Small intestine (tissue), 7 donors: ENCODE measurements around the gene LIN9. TPM values are rescaled to one million over a fixed set of nuclear protein-coding genes. Genes with fewer than 3 reads are reported as not detected.
"Not testable (repeated sequence)": the region's sequence is repeated elsewhere in the genome, so short reads cannot be mapped to it uniquely, and the experiment has no call there.

ENCODE experiments used
- DNase-seq, 2 donors: peaks; one replicate each; pipeline versions ENCODE4 v3.0.0 to v3.0.0-alpha.2; 2013
- FAIRE-seq: peaks from 2 replicates; lab custom pipeline; 2012; peaks lifted over from hg19 to GRCh38; lab: Jason Lieb, UNC
- H3K27ac ChIP-seq, 3 donors: one replicate each; pipeline ENCODE4 v1.5.1; 2013; ENCODE audit warnings: low read length in 2 of 3, mild to moderate bottlenecking in 2 of 3, control low read depth in 1 of 3, inconsistent platforms in 1 of 3, low read depth in 1 of 3, moderate library complexity in 1 of 3
- H3K27me3 ChIP-seq, 3 donors: one replicate each; pipeline ENCODE4 v1.6.1; 2013; ENCODE audit warnings: low read length in 3 of 3, inconsistent platforms in 1 of 3; ENCODE audit not compliant: control insufficient read depth in 3 of 3, insufficient read depth in 3 of 3
- H3K36me3 ChIP-seq, 3 donors: one replicate each; pipeline ENCODE4 v1.6.1; 2013; ENCODE audit warnings: low read length in 3 of 3, inconsistent platforms in 1 of 3, low read depth in 1 of 3, mild to moderate bottlenecking in 1 of 3, moderate library complexity in 1 of 3; ENCODE audit not compliant: control insufficient read depth in 3 of 3, insufficient read depth in 2 of 3
- H3K4me1 ChIP-seq, 3 donors: one replicate each; pipeline ENCODE4 v1.6.1; 2013; ENCODE audit warnings: low read length in 2 of 3, inconsistent platforms in 1 of 3, low read depth in 1 of 3, mild to moderate bottlenecking in 1 of 3, moderate library complexity in 1 of 3; ENCODE audit not compliant: control insufficient read depth in 3 of 3, insufficient read depth in 2 of 3
- H3K4me3 ChIP-seq, 3 donors: one replicate each; pipeline ENCODE4 v1.5.1; 2013; ENCODE audit warnings: low read length in 3 of 3, control low read depth in 1 of 3, inconsistent platforms in 1 of 3, low read depth in 1 of 3, mild to moderate bottlenecking in 1 of 3, moderate library complexity in 1 of 3
- H3K9me3 ChIP-seq, 2 donors: one replicate each; pipeline ENCODE4 v1.6.1; 2013; ENCODE audit warnings: low read depth in 1 of 2, low read length in 1 of 2; ENCODE audit not compliant: control insufficient read depth in 2 of 2, insufficient read depth in 1 of 2
- WGBS, 3 donors: extraction: QIAGEN DNeasy Blood & Tissue Kit; methylation state at CpG; one replicate each; pipeline ENCODE4 v1.1.7; 2013; 5-methylcytosine and 5-hydroxymethylcytosine counted together
- polyA plus RNA-seq, 4 donors: library from polyadenylated mRNA; stranded (reverse) in 3 of 4; unstranded in 1 of 4; fragments of 200-250 nt in 3 of 4; fragments of 120-200 nt in 1 of 4; gene quantifications; one replicate each; pipeline versions ENCODE4 v1.2.1 to v1.2.3, GENCODE V29; 2013
- donor health status: healthy with polysubstance abuse.
- donor health status: control.
- donor health status: control.
- donor health status: Bipolar disorder and iron deficiency.
- donor health status: healthy.

LIN9 gene
- polyA plus RNA-seq, 4 donors: 1.8 to 5.5 (median 3.7) TPM

DNA sequence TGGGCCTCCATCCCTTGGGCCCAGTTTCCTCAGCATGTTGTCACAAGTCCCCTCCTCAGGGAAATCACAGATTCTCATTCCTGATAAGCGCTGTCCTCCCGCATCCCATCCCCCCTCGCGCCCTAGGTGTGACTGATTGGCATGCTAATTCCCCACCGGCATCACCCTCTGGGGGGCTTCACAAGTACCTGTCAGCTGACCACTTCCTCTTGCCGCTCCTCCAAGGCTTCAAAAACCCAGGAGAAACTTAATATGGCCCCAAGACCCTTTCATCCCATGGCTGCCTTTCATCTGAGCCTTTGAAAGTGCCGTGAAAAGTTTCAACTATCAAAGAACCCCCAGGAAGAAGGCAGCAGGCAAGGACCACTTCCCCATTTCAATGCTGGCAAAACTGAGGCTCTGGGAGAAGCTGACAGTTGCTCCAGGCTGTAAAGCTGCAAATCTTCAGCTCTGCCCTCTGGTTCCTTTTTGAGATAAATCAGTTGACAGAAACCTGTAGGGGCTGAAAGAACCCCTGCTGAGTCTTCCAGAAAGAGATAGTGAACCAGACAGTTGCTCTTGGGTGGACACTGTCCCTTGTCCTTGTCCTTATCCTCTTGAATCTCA lies 98.3 kb downstream of the LIN9 start:
- Histone ChIP-seq H3K4me3 (no peak overlapping the region), H3K27me3 (no peaks in the 10 kb centered on the region), H3K4me1 (no peaks in the 10 kb centered on the region), H3K9me3 (no peaks in the 10 kb centered on the region), H3K36me3 (no peaks in the 10 kb centered on the region), H3K27ac (no peak overlapping the region)
- DNase-seq (no peak), FAIRE-seq (no peak)
- WGBS, 3 donors: 74 to 82% (median 77%) methylated on average over 7 of the region's 7 CpGs

DNA sequence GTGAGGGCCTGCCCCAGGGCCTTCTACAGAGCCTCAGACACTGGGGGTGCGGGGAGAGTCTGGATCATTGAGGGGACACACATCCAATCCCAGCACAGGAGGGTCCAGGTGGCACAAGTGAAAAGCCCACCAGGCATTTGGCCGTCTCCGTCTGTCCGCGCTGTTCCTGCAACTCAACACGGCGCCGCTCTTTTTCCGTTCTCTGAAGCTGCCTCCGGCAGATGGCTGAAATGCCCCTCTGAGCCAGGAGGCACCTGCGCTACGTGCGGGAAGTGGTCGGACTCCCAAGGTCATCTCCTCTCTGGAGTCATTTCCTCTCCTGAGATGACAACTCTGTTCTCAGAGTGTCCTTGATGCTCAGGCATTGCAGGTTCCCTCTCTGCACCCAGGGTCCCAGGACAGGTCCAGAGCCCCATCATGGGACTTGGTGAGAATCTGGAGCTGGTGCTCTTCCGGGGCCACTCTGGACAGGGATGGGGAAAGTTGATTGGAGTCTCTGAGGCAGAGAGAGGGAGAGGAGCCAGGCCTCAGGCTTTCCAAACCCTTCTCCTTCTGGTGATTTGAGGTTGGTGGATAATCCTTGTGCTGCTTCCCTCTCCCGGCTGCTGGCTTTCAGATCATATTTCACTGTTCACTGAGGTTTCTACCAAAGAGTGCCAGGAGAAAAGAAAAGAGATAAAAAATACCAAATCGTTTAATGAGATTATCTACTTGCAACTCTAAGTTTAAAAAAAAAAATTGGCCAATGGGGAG lies 99.5 kb downstream of the LIN9 start:
- WGBS, 3 donors: 83 to 86% (median 85%) methylated on average over 17 of the region's 17 CpGs
- Histone ChIP-seq H3K9me3 (no peaks in the 10 kb centered on the region), H3K27ac (no peak overlapping the region), H3K36me3 (no peaks in the 10 kb centered on the region), H3K4me3 (no peak overlapping the region), H3K4me1 (no peaks in the 10 kb centered on the region), H3K27me3 (no peaks in the 10 kb centered on the region)
- DNase-seq: no peak
- FAIRE-seq: no peak

- no peak overlapping the region for H3K27ac ChIP-seq
- no peaks in the 10 kb centered on the region for H3K9me3 ChIP-seq
- 85 to 92% (median 88%) methylated on average over 5 of the region's 5 CpGs for WGBS, 3 donors
- FAIRE-seq (no peak), DNase-seq (no peak)
- H3K27me3 ChIP-seq: no peaks in the 10 kb centered on the region
- no peak overlapping the region for H3K4me3 ChIP-seq
- no peaks in the 10 kb centered on the region for H3K36me3 ChIP-seq
- H3K4me1 ChIP-seq: no peaks in the 10 kb centered on the region
Measured at GRCh38 chr1:226207048-226207447, 101.9 kb downstream of the LIN9 start.

- FAIRE-seq (no peak), DNase-seq (no peak)
- H3K27ac ChIP-seq: no peak overlapping the region
- no peaks in the 10 kb centered on the region for H3K36me3 ChIP-seq
- H3K9me3 ChIP-seq: no peaks in the 10 kb centered on the region
- no peak overlapping the region for H3K4me3 ChIP-seq
- no peaks in the 10 kb centered on the region for H3K27me3 ChIP-seq
- H3K4me1 ChIP-seq: no peaks in the 10 kb centered on the region
Measured at GRCh38 chr1:226204198-226204597, 104.8 kb downstream of the LIN9 start.

DNA sequence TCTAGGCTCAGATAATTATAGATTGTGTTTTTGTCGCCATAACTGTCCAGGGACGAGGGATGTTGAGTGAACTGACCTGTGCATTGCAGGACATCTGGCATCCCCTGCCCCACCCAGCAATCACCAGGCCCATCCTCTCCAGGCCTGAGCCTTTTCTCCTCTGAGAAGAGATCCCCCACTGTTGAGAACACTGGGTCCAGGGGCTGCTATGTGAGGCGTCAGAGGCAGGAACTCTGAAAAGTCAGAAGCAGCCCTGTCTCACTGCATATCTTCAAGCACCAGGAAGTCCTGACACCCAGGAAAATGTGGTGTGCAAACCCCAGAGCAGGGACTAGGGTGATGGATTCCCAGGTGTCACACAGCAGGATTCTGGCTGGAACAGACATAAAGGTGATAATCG lies 105.3 kb downstream of the LIN9 start:
- no peaks in the 10 kb centered on the region for H3K36me3 ChIP-seq

DNA sequence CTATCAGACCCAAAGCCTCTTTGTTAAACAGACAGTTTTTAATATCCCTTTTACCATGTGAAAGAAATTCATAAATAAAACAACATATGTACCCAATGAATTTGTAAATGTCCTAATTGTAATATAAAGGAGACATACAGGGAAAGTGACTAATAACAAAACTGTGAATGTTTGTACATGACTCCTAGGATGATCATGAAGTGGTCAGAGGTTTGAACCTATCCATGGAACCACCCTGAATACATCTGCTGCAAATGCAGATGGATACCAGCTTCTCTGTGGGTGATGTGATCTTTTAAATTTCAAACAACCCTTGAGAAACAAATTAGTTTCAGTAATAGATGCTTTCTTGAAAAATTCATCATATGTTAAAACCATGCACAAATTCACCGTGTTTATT lies 105.7 kb downstream of the LIN9 start:
- FAIRE-seq (no peak), DNase-seq (no peak)
- no peak overlapping the region for H3K4me3 ChIP-seq
- H3K36me3 ChIP-seq: no peaks in the 10 kb centered on the region
- no peak overlapping the region for H3K27ac ChIP-seq
- WGBS, 3 donors: 74 to 88% (median 81%) methylated on average over 1 of the region's 1 CpG
- H3K9me3 ChIP-seq: no peaks in the 10 kb centered on the region
- H3K27me3 ChIP-seq: no peaks in the 10 kb centered on the region
- H3K4me1 ChIP-seq: no peaks in the 10 kb centered on the region

More for the DNA sequence above, 105.3 kb downstream of the LIN9 start:
- H3K27ac ChIP-seq: no peak overlapping the region
- H3K9me3 ChIP-seq: no peaks in the 10 kb centered on the region
- FAIRE-seq (no peak), DNase-seq (no peak)
- no peaks in the 10 kb centered on the region for H3K27me3 ChIP-seq
- H3K4me1 ChIP-seq: no peaks in the 10 kb centered on the region
- WGBS, 3 donors: 81 to 91% (median 86%) methylated on average over 4 of the region's 4 CpGs
- H3K4me3 ChIP-seq: no peak overlapping the region

DNA sequence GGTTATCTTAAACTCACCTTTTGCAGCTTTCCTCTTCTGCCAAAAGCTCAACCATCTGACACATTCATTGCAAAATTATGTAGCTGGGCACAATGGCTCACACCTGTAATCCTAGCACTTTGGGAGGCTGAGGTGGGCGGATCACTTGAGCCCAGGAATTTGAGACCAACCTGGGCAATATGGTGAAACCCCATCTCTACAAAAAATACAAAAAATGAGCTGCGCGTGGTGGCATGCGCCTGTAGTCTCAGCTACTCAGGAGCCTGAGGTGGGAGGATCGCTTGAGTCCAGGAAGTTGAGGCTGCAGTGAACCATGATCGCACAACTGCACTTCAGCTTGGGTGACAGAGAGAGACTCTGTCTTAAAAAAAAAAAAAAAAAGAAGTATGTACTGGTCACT lies 106.3 kb downstream of the LIN9 start:
- not testable (repeated sequence) for H3K9me3 ChIP-seq, FAIRE-seq, DNase-seq

GRCh38 chr1:226202246-226202645 lies 106.7 kb downstream of the LIN9 start:
- Histone ChIP-seq H3K9me3 (no peaks in the 10 kb centered on the region), H3K27me3 (no peaks in the 10 kb centered on the region), H3K4me3 (no peak overlapping the region), H3K4me1 (no peaks in the 10 kb centered on the region), H3K27ac (no peak overlapping the region), H3K36me3 (no peaks in the 10 kb centered on the region)
- no peak for DNase-seq
- no peak for FAIRE-seq
- 87 to 93% (median 88%) methylated on average over 3 of the region's 3 CpGs for WGBS, 3 donors

More for the DNA sequence above, 106.3 kb downstream of the LIN9 start:
- not testable (repeated sequence) for H3K27ac ChIP-seq, H3K4me1 ChIP-seq, H3K4me3 ChIP-seq, H3K27me3 ChIP-seq, H3K36me3 ChIP-seq
- WGBS, 3 donors: 84 to 91% (median 88%) methylated on average over 6 of the region's 6 CpGs
